HepG2 (cell line): ENCODE results near the gene FAIM2. TPM values are rescaled to one million over a fixed set of nuclear protein-coding genes. Genes with fewer than 3 reads are reported as not detected.

Experiments used
- CCDC6 ChIP-seq: sonication (generic); formaldehyde crosslinking; IDR thresholded peaks from 2 replicates; pipeline ENCODE4 v1.8.1; 2022; ENCODE audit warnings: mild to moderate bottlenecking, missing genetic modification reagents, moderate library complexity
- DPF2 ChIP-seq: sonication (generic); formaldehyde crosslinking; IDR thresholded peaks from 2 replicates; pipeline ENCODE4 v1.4.0; 2020; ENCODE audit warnings: mild to moderate bottlenecking, low read depth, missing genetic modification reagents, borderline replicate concordance
- KAT2B ChIP-seq: fragments of 150-350 bp; IDR thresholded peaks from 2 replicates; pipeline ENCODE4 v1.6.1; 2014; ENCODE audit warnings: low read depth, low read length, borderline replicate concordance
- MAX ChIP-seq: IDR thresholded peaks from 2 replicates; pipeline ENCODE4 v1.6.1; 2012; ENCODE audit warnings: inconsistent platforms
- REST ChIP-seq, 2 experiments: IDR thresholded peaks; 2 replicates each; pipeline ENCODE4 v1.6.1; 2011 to 2012; ENCODE audit warnings: low read length in 2 of 2, borderline replicate concordance in 1 of 2, low read depth in 1 of 2, mild to moderate bottlenecking in 1 of 2, moderate library complexity in 1 of 2
- TFDP2 ChIP-seq: sonication (generic); formaldehyde crosslinking; IDR thresholded peaks from 2 replicates; pipeline ENCODE4 v1.4.0; 2020; ENCODE audit warnings: missing genetic modification reagents
- ZBTB40 ChIP-seq, 2 experiments: fragments of 450-650 bp in 1 of 2; sonication (generic) in 1 of 2; formaldehyde crosslinking in 1 of 2; IDR thresholded peaks; 2 replicates each; pipeline versions ENCODE4 v1.6.1 to v1.8.0; 2016 to 2022; ENCODE audit warnings: antibody characterized with exemption in 1 of 2, mild to moderate bottlenecking in 1 of 2, missing genetic modification reagents in 1 of 2
- ZNF24 ChIP-seq: fragments of 450-650 bp; IDR thresholded peaks from 2 replicates; pipeline ENCODE4 v1.6.1; 2017; ENCODE audit warnings: antibody characterized with exemption, mild to moderate bottlenecking
- ZNF331 ChIP-seq: sonication (generic); formaldehyde crosslinking; IDR thresholded peaks from 2 replicates; pipeline ENCODE4 v1.4.0; 2020; ENCODE audit warnings: missing genetic modification reagents
- ZNF414 ChIP-seq: sonication (generic); formaldehyde crosslinking; IDR thresholded peaks from 2 replicates; pipeline ENCODE4 v1.5.0; 2020; ENCODE audit warnings: missing genetic modification reagents
- ZNF543 ChIP-seq: sonication (generic); formaldehyde crosslinking; IDR thresholded peaks from 2 replicates; pipeline ENCODE4 v1.4.0; 2020; ENCODE audit warnings: mild to moderate bottlenecking, missing genetic modification reagents
- ZNF552 ChIP-seq: sonication (generic); formaldehyde crosslinking; IDR thresholded peaks from 2 replicates; pipeline ENCODE4 v1.9.0; 2022; ENCODE audit warnings: missing genetic modification reagents, mild to moderate bottlenecking, borderline replicate concordance
- polyA plus RNA-seq, 8 experiments: library from polyadenylated mRNA; depleted of rRNA in 3 of 8; stranded (reverse) in 7 of 8; unstranded in 1 of 8; fragments of >200 nt; fragmentation: Illumina TruSeq in 4 of 8; extraction: Trizol in 4 of 8; gene quantifications; 2 replicates each; pipeline versions ENCODE4 v1.2.1 to v1.2.3, GENCODE V29; 2011 to 2016; ENCODE audit warnings: low read depth in 4 of 8, missing spikeins in 1 of 8, mixed read lengths in 1 of 8; ENCODE audit not compliant: insufficient read depth in 1 of 8
- total RNA-seq, 5 experiments: library from RNA; depleted of rRNA; stranded (reverse); fragments of >200 nt; fragmentation: Illumina TruSeq; extraction: Trizol; gene quantifications; 2 replicates each; pipeline ENCODE4 v1.2.3, GENCODE V29; 2016; ENCODE audit warnings: low read depth in 1 of 5

FAIM2 gene
- total and polyA plus RNA-seq, 2 of the 13 experiments (the other 11 are each of a cell fraction or from before 2014, with no cell fraction given), result not detected

GRCh38 chr12:49842519-49843352 is 61.0 kb downstream of the FAIM2 start, which contains the start of gene BCDIN3D (continued):
- TF ChIP-seq REST (IDR thresholded peaks at IDR 0.05; ENCODE audit: borderline replicate concordance in 1 of 2, low read depth in 1 of 2, low read length in 2 of 2) (peak in 1 of 2 experiments; percentile 59; a peak in 3 of 4 replicates), ZNF414 (CRISPR knock-in tag) (no peak), CCDC6 (CRISPR knock-in tag) (peak; percentile 84), DPF2 (CRISPR knock-in tag) (no peak), ZBTB40 (IDR thresholded peaks at IDR 0.05) (no peak), ZBTB40 (CRISPR knock-in tag; IDR thresholded peaks at IDR 0.05) (peak; percentile 39; the same call in 1 of the 2 replicates), MAX (peak; percentile 89), KAT2B (no peak), ZNF331 (CRISPR knock-in tag) (0 out of 2 replicates have a peak, but pooled peaks have one; percentile 32), ZNF24 (no peak), ZNF543 (CRISPR knock-in tag) (peak; percentile 55; the same call in 1 of the 2 replicates), TFDP2 (peak; percentile 88), ZNF552 (CRISPR knock-in tag) (no peak)
